Measurements from ENCODE around the gene NELL2.

- TF ChIP-seq EZH2 (IDR thresholded peaks at IDR 0.05; ENCODE audit: insufficient read depth, low read length) (no peak), CTCF (IDR thresholded peaks at IDR 0.05; ENCODE audit: insufficient read depth, low read depth, low read length) (no peak)
Observed at GRCh38 chr12:44477331-44477980, 398.7 kb downstream of the NELL2 start.

Measured in astrocyte (in vitro differentiated cells and primary cell).